Endodermal cell (in vitro differentiated cells): Measurements from ENCODE around the gene TCF12. TPM values are rescaled to one million over a fixed set of nuclear protein-coding genes. Genes with fewer than 3 reads are reported as not detected.

Source experiments
- DNase-seq: peaks from one replicate; pipeline ENCODE4 v3.0.0-alpha.2; 2017
- H3K27ac ChIP-seq: 2 replicates; pipeline ENCODE4 v1.5.1; 2013; ENCODE audit warnings: mild to moderate bottlenecking, low read depth, low read length, moderate library complexity
- H3K27me3 ChIP-seq: 2 replicates; pipeline ENCODE4 v1.6.1; 2013; ENCODE audit warnings: mild to moderate bottlenecking, low read length, moderate library complexity; ENCODE audit not compliant: insufficient read depth, control insufficient read depth, poor library complexity, severe bottlenecking
- H3K36me3 ChIP-seq: 2 replicates; pipeline ENCODE4 v1.7.0; 2013; ENCODE audit warnings: mild to moderate bottlenecking, low read length, moderate library complexity; ENCODE audit not compliant: control insufficient read depth, insufficient read depth
- H3K4me1 ChIP-seq: one replicate; pipeline ENCODE4 v1.7.0; 2013; ENCODE audit warnings: low read length; ENCODE audit not compliant: control insufficient read depth, insufficient read depth
- H3K4me3 ChIP-seq: 2 replicates; pipeline ENCODE4 v1.5.1; 2013; ENCODE audit warnings: mild to moderate bottlenecking, low read length, moderate library complexity
- H3K9ac ChIP-seq: 2 replicates; pipeline ENCODE4 v1.6.1; 2013; ENCODE audit warnings: mild to moderate bottlenecking, low read length, moderate library complexity; ENCODE audit not compliant: poor library complexity, severe bottlenecking; ENCODE audit errors: extremely low read depth
- H3K9me3 ChIP-seq: 2 replicates; pipeline ENCODE4 v1.6.1; 2013; ENCODE audit warnings: mild to moderate bottlenecking, low read length, moderate library complexity; ENCODE audit not compliant: control insufficient read depth
- H3K27ac Mint-ChIP-seq: 2 replicates; pipeline ENCODE4 v1.8.0; 2020; ENCODE audit warnings: mixed read lengths
- H3K27me3 Mint-ChIP-seq: 2 replicates; pipeline ENCODE4 v1.8.0; 2021; ENCODE audit warnings: mild to moderate bottlenecking, mixed read lengths; ENCODE audit not compliant: insufficient read depth
- H3K36me3 Mint-ChIP-seq: 2 replicates; pipeline ENCODE4 v1.8.0; 2020; ENCODE audit warnings: low read depth, mixed read lengths
- H3K4me1 Mint-ChIP-seq: 2 replicates; pipeline ENCODE4 v1.8.0; 2020; ENCODE audit warnings: mixed read lengths
- H3K4me3 Mint-ChIP-seq: 2 replicates; pipeline ENCODE4 v1.8.0; 2020; ENCODE audit warnings: mild to moderate bottlenecking, moderate library complexity, mixed read lengths
- H3K9me3 Mint-ChIP-seq: 2 replicates; pipeline ENCODE4 v1.8.0; 2020; ENCODE audit warnings: mild to moderate bottlenecking, mixed read lengths
- CTCF ChIP-seq: fragments of 200-600 bp; sonication (generic); conservative IDR thresholded peaks from 2 replicates; pipeline ENCODE4 v1.5.0; 2021; ENCODE audit warnings: antibody characterized with exemption, mild to moderate bottlenecking
- WGBS, 2 experiments: methylation state at CpG; one replicate each; pipeline versions ENCODE4 v1.1.5 to v1.1.7; 2013; ENCODE audit warnings: missing lambda C conversion rate in 2 of 2, mixed read lengths in 1 of 2; ENCODE audit not compliant: insufficient coverage in 1 of 2, insufficient read length in 1 of 2; 5-methylcytosine and 5-hydroxymethylcytosine counted together
- total RNA-seq, 2 donors: library from RNA; stranded (reverse); fragmentation: NEBNext Ultra II Directional in 1 of 2; extraction: Animal tissue kit (Norgen Biotek cat#: 25700) in 1 of 2; gene quantifications; 2 replicates in 1 of 2; 3 replicates in 1 of 2; pipeline ENCODE4 v1.2.1, GENCODE V29; 2021

The TCF12 gene
- total RNA-seq, 2 donors from 2014 or later = 103 to 121 TPM

DNA sequence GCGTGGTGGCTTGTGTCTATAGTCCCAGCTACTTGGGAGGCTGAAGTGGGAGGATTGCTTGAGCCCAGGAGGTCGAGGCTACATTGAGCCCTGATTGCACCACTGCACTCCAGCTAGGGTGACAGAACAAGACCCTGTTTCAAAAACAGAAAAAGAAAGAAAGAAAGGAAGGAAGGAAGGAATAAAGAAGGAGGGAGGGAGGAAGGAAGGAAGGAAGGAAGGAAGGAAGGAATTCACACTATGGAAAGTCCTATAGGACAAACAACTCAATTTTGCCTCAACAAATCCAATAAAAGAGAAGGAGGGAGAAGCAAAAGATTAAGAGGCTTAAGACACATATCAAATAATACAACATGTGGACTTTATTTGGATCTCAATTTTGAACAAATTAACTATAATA is 16.5 kb upstream of the TCF12 start:
- Histone ChIP-seq H3K9ac (no peak overlapping the region), H3K27ac (no peak overlapping the region), H3K4me1 (no peaks in the 10 kb centered on the region), H3K4me3 (no peak overlapping the region), H3K36me3 (no peaks in the 10 kb centered on the region), H3K27me3 (no peaks in the 10 kb centered on the region), H3K9me3 (no peaks in the 10 kb centered on the region)
- H3K9me3 Mint-ChIP-seq = peaks cover 10% of the 10 kb centered on the region
- peaks cover 4% of the 10 kb centered on the region for H3K36me3 Mint-ChIP-seq
- DNase-seq = no peak
- H3K4me3 Mint-ChIP-seq = no peak overlapping the region
- no peak overlapping the region for H3K27ac Mint-ChIP-seq
- no peaks in the 10 kb centered on the region for H3K27me3 Mint-ChIP-seq
- no peak for TF ChIP-seq CTCF
- H3K4me1 Mint-ChIP-seq = no peaks in the 10 kb centered on the region
- WGBS, 2 experiments = 79 to 94% methylated on average over 2 of the region's 2 CpGs

- Histone ChIP-seq H3K27me3 (no peaks in the 10 kb centered on the region), H3K27ac (no peak overlapping the region), H3K36me3 (no peaks in the 10 kb centered on the region), H3K4me1 (no peaks in the 10 kb centered on the region), H3K9ac (no peak overlapping the region), H3K9me3 (no peaks in the 10 kb centered on the region), H3K4me3 (no peak overlapping the region)
- DNase-seq = no peak
- no peaks in the 10 kb centered on the region for H3K27me3 Mint-ChIP-seq
- H3K9me3 Mint-ChIP-seq = peaks cover 10% of the 10 kb centered on the region
- H3K36me3 Mint-ChIP-seq = peaks cover 8% of the 10 kb centered on the region
- H3K27ac Mint-ChIP-seq = no peak overlapping the region
- no peak overlapping the region for H3K4me3 Mint-ChIP-seq
- no peak for TF ChIP-seq CTCF
- no peaks in the 10 kb centered on the region for H3K4me1 Mint-ChIP-seq
- 72 to 100% methylated on average over 1 of the region's 1 CpG for WGBS, 2 experiments
Measured at GRCh38 chr15:56906766-56907165, 11.7 kb upstream of the TCF12 start.

DNA sequence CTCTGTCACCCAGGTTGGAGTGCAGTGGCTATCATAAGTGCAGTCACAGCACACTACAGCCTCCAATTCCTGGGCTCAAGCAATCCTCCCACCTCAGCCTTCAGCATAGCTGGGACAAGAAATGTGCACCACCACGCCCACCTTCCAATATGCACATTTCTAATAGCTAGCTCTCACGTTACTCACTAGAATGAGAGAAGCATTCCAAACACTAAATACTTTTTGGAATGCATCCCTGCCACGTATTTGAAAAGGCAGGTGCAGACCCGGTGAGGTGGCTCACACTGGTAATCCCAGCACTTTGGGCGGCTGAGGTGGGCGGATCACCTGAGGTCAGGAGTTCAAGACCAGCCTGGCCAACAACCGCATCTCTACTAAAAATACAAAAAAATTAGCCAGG is 7.6 kb upstream of the TCF12 start:
- no peak overlapping the region for H3K27ac ChIP-seq
- H3K4me3 ChIP-seq = no peak overlapping the region
- TF ChIP-seq CTCF = no peak
- no peak overlapping the region for H3K27ac Mint-ChIP-seq
- 82 to 84% methylated on average over 5 to 7 of the region's 7 CpGs for WGBS, 2 experiments
- H3K36me3 Mint-ChIP-seq = peaks cover 6% of the 10 kb centered on the region
- H3K4me1 Mint-ChIP-seq = no peaks in the 10 kb centered on the region
- no peaks in the 10 kb centered on the region for H3K36me3 ChIP-seq
- no peaks in the 10 kb centered on the region for H3K9me3 Mint-ChIP-seq
- no peaks in the 10 kb centered on the region for H3K27me3 ChIP-seq
- H3K4me1 ChIP-seq = no peaks in the 10 kb centered on the region
- no peak overlapping the region for H3K9ac ChIP-seq
- H3K9me3 ChIP-seq = peaks cover 5% of the 10 kb centered on the region
- DNase-seq = no peak
- no peak overlapping the region for H3K4me3 Mint-ChIP-seq
- no peaks in the 10 kb centered on the region for H3K27me3 Mint-ChIP-seq
